Measurements from ENCODE around the gene ZNF74.
"Not testable (repeated sequence)": the region's sequence is repeated elsewhere in the genome, so short reads cannot be mapped to it uniquely, and the experiment has no call there.

GRCh38 chr22:20356906-20357305, 37.0 kb upstream of the ZNF74 start:
- not testable (repeated sequence) for TF ChIP-seq POLR2AphosphoS5, CTCF (IDR thresholded peaks at IDR 0.05)
